NCI-H446 treated with DMSO at 0.1 percent for 48 hours (cell line): ENCODE data around the gene CCT2.

Experiments
- DNase-seq: peaks from one replicate; lab custom pipeline; 2025; lab: John Stamatoyannopoulos, UW

CCT2 gene

DNA sequence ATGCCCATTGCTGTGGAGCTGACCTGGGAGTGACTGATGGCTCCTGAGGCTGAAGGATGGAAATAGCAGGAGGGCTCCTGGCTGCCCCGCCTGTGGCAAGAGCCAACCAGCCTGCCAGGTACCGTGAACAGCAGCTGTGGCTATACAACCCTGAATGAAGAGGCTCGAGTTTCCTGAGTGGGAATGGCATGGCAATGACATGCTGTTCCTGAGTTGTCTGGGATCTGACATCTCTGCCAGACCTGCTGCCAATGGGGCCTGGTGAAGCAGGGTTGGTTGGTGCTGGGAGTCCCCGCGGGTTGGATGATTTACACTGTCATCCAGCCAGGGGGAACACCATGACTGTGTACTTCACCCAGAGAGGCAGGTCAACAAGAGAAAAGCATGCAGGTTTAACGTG is 57.3 kb downstream of the CCT2 start:
- peak; percentile 12 for DNase-seq

- DNase-seq: no peak
These were observed 59.3 kb downstream of the CCT2 start for GRCh38 chr12:69644511-69644910.

- DNase-seq: no peak
These were observed 59.8 kb downstream of the CCT2 start for GRCh38 chr12:69645031-69645430.

GRCh38 chr12:69647178-69647577 is 61.9 kb downstream of the CCT2 start:
- DNase-seq: no peak

- no peak for DNase-seq
These were observed 63.2 kb downstream of the CCT2 start for GRCh38 chr12:69648476-69648875.

DNA sequence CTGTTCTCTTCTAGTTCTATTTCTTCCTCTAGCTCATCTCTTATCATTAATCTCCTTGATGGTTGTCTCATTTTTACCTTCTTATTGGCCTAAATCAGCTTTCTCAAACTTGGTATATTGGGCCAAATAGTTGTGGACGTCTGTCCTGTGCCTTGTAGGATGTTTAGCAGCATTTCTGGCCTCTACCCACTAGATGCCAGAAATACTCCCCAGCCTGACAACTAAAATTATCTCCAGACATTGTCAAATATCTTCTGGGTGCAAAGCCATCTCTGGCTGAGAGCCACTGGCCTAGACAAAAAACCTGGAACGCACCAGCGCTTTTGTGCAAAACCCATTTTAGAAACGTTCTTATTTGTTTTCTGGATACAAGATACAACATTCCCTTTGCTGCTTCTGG is 64.3 kb downstream of the CCT2 start:
- DNase-seq: no peak
